Sigmoid colon (tissue), 7 donors: ENCODE measurements around the gene USP7. TPM values are rescaled to one million over a fixed set of nuclear protein-coding genes. Genes with fewer than 3 reads are reported as not detected.

Source experiments
- DNase-seq: peaks from one replicate; pipeline ENCODE4 v3.0.0-alpha.2; 2019
- H3K27ac ChIP-seq, 4 donors: fragments of 200-600 bp; sonication (generic); one replicate each; pipeline ENCODE4 v1.5.1; 2016 to 2019; ENCODE audit warnings: mild to moderate bottlenecking in 1 of 4
- H3K27me3 ChIP-seq, 3 donors: fragments of 200-600 bp; sonication (generic); one replicate each; pipeline ENCODE4 v1.5.1; 2019; ENCODE audit warnings: mild to moderate bottlenecking in 1 of 3
- H3K36me3 ChIP-seq, 4 donors: fragments of 200-600 bp; sonication (generic); one replicate each; pipeline ENCODE4 v1.5.1; 2016 to 2019
- H3K4me1 ChIP-seq, 4 donors: fragments of 200-600 bp; sonication (generic); one replicate each; pipeline ENCODE4 v1.5.1; 2017 to 2019
- H3K4me3 ChIP-seq, 4 donors: fragments of 200-600 bp; sonication (generic); one replicate each; pipeline ENCODE4 v1.5.1; 2017 to 2019; ENCODE audit warnings: mild to moderate bottlenecking in 2 of 4, moderate library complexity in 1 of 4
- H3K9me3 ChIP-seq, 4 donors: fragments of 200-600 bp in 3 of 4; sonication (generic) in 3 of 4; one replicate each; pipeline versions ENCODE4 v1.5.1 to v1.6.1; 2013 to 2019
- CTCF ChIP-seq, 4 experiments: fragments of 450-650 bp in 3 of 4; fragments of 200-600 bp in 1 of 4; IDR thresholded peaks; one replicate each; pipeline ENCODE4 v1.5.1; 2016 to 2019; ENCODE audit warnings: antibody characterized with exemption in 4 of 4, mild to moderate bottlenecking in 3 of 4, moderate library complexity in 2 of 4
- EP300 ChIP-seq, 4 donors: sonication (generic); formaldehyde crosslinking; IDR thresholded peaks; one replicate each; pipeline ENCODE4 v1.6.1; 2017; ENCODE audit warnings: antibody characterized with exemption in 4 of 4
- POLR2A ChIP-seq, 2 donors: fragments of 450-650 bp; IDR thresholded peaks; one replicate each; pipeline ENCODE4 v1.6.1; 2016; ENCODE audit warnings: antibody characterized with exemption in 2 of 2, mild to moderate bottlenecking in 2 of 2, moderate library complexity in 2 of 2
- POLR2AphosphoS5 ChIP-seq, 4 donors: sonication (generic); formaldehyde crosslinking; IDR thresholded peaks; one replicate each; pipeline ENCODE4 v1.6.1; 2017; ENCODE audit warnings: antibody characterized with exemption in 4 of 4
- WGBS, 2 donors: extraction: QIAGEN DNeasy Blood & Tissue Kit; methylation state at CpG; one replicate each; pipeline ENCODE4 v1.1.7; 2013; 5-methylcytosine and 5-hydroxymethylcytosine counted together
- intact Hi-C: fragments of 100-400 bp; cut with DNase I; formaldehyde crosslinking; loops from one replicate; pipeline ENCODE4 v1.15.1; 2023
- polyA plus RNA-seq, 3 donors: library from polyadenylated mRNA; stranded (reverse); fragments of 200-250 nt; gene quantifications; one replicate each; pipeline ENCODE4 v1.2.3, GENCODE V29; 2013
- total RNA-seq, 4 donors: library from RNA; depleted of rRNA; stranded (reverse); fragments of >200 nt; gene quantifications; one replicate each; pipeline ENCODE4 v1.1.0, GENCODE V29; 2016
- donor health status: healthy with polysubstance abuse.
- donor health status: Bipolar disorder and iron deficiency.
- donor health status: healthy.

Gene USP7
- total and polyA plus RNA-seq, 7 donors, result 28.8 to 84.5 (median 64.9) TPM

- TF ChIP-seq POLR2AphosphoS5 (IDR thresholded peaks at IDR 0.05) (no peak), POLR2A (IDR thresholded peaks at IDR 0.05) (no peak), CTCF (IDR thresholded peaks at IDR 0.05) (no peak), EP300 (IDR thresholded peaks at IDR 0.05) (no peak)
- H3K36me3 ChIP-seq, result peaks cover 7 to 49% (median 25%) of the 10 kb centered on the region in 4 donors
- WGBS, 2 donors, result 67 to 86% methylated on average over 23 of the region's 23 CpGs
- no peak overlapping the region for H3K27ac ChIP-seq
- H3K27me3 ChIP-seq, result peaks cover 0 to 8% (median 0%) of the 10 kb centered on the region in 3 donors
- no peaks in the 10 kb centered on the region for H3K9me3 ChIP-seq
- peaks cover 0 to 24% (median 19%) of the 10 kb centered on the region in 4 donors for H3K4me1 ChIP-seq
- intact Hi-C loops, result no loop called here
- H3K4me3 ChIP-seq, result no peak overlapping the region
- DNase-seq, result no peak
Observed at GRCh38 chr16:8888951-8889892, 74.5 kb downstream of the USP7 start.

DNA sequence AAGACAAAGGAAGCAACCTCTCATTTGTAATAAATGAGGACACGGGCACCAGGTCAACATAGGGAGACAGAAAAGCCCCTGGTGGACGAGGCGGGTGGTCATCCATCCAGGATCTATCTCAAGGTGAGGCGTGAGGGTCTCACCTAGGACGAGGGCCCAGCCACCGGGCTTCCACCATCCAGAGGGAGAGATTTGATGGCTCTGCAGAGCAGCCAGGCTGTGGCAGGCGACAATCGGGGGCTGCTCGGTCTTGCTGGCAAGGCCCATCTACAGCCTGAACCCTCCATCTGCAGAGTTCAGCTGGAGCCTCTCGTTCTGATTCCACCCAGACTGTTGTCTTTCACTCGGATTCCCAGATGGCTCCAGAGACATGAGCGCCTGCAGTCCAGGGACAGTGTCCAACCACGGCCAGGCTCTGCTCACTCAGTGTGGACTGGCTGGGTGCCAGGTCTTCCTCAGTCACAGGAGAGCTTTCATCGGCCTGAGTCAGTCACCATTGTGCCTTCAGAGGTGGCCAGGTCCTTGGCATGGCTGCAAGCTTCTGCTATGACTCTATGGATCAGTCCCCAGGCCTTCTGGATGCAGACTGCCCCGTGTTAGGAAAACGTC is 75.7 kb downstream of the USP7 start:
- TF ChIP-seq POLR2AphosphoS5 (IDR thresholded peaks at IDR 0.05), result peak in 1 of 4 donors; percentile 20
- TF ChIP-seq EP300 (IDR thresholded peaks at IDR 0.05), result no peak
- intact Hi-C loops, result no loop called here
- DNase-seq, result peak; percentile 87
- Histone ChIP-seq H3K27me3 (peaks cover 0 to 20% (median 7%) of the 10 kb centered on the region in 3 donors), H3K4me1 (peaks cover 0 to 24% (median 19%) of the 10 kb centered on the region in 4 donors), H3K27ac (no peak overlapping the region), H3K4me3 (no peak overlapping the region), H3K36me3 (peaks cover 0 to 37% (median 14%) of the 10 kb centered on the region in 4 donors), H3K9me3 (no peaks in the 10 kb centered on the region)
- WGBS, 2 donors, result 78 to 83% methylated on average over 16 of the region's 16 CpGs

DNA sequence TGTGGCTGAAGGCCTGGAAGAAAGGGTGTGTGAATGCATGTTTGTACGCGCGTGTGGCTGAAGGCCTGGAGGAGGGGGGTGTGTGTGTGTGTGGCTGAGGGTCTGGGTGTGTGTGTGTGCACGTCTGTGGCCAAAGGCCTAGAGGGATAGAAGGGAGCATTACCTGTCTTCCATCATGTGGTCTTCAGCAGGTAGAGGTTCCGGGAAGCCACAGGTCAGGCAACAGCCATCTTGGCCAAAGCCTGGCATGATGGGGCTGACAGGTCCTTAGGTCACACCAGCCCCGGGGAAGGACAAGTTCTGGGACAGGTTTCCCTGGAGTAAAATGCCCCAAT is 76.3 kb downstream of the USP7 start:
- Histone ChIP-seq H3K27me3 (peaks cover 0 to 25% (median 8%) of the 10 kb centered on the region in 3 donors), H3K9me3 (no peaks in the 10 kb centered on the region), H3K36me3 (peaks cover 0 to 30% (median 13%) of the 10 kb centered on the region in 4 donors), H3K4me3 (no peak overlapping the region), H3K27ac (no peak overlapping the region), H3K4me1 (peaks cover 0 to 24% (median 19%) of the 10 kb centered on the region in 4 donors)
- no peak for DNase-seq
- 87 to 92% methylated on average over 6 of the region's 6 CpGs for WGBS, 2 donors
- no peak for TF ChIP-seq POLR2A (IDR thresholded peaks at IDR 0.05)
- no peak for TF ChIP-seq EP300 (IDR thresholded peaks at IDR 0.05)
- no peak for TF ChIP-seq POLR2AphosphoS5 (IDR thresholded peaks at IDR 0.05)
- TF ChIP-seq CTCF (IDR thresholded peaks at IDR 0.05), result no peak
- intact Hi-C loops, result no loop called here

- intact Hi-C loops, result no loop called here
- H3K27me3 ChIP-seq, result peaks cover 0 to 31% (median 8%) of the 10 kb centered on the region in 3 donors
- H3K27ac ChIP-seq, result no peak overlapping the region
- no peak overlapping the region for H3K4me3 ChIP-seq
- peaks cover 0 to 24% (median 19%) of the 10 kb centered on the region in 4 donors for H3K4me1 ChIP-seq
- TF ChIP-seq POLR2A (IDR thresholded peaks at IDR 0.05), result no peak
- no peak for TF ChIP-seq EP300 (IDR thresholded peaks at IDR 0.05)
- no peak for TF ChIP-seq POLR2AphosphoS5 (IDR thresholded peaks at IDR 0.05)
- no peak for TF ChIP-seq CTCF (IDR thresholded peaks at IDR 0.05)
- WGBS, 2 donors, result 54 to 71% methylated on average over 19 of the region's 19 CpGs
- H3K36me3 ChIP-seq, result peaks cover 0 to 25% (median 10%) of the 10 kb centered on the region in 4 donors
- no peaks in the 10 kb centered on the region for H3K9me3 ChIP-seq
- no peak for DNase-seq
Observed at GRCh38 chr16:8886593-8887430, 76.9 kb downstream of the USP7 start.
